H1 (cell line): ENCODE data around the gene TGM3. TPM values are rescaled to one million over a fixed set of nuclear protein-coding genes. Genes with fewer than 3 reads are reported as not detected.

Source experiments
- EGR1 ChIP-seq: IDR thresholded peaks from 2 replicates; pipeline ENCODE4 v1.6.1; 2011; ENCODE audit warnings: low read depth, low read length, borderline replicate concordance
- FOSL1 ChIP-seq: IDR thresholded peaks from 2 replicates; pipeline ENCODE4 v1.6.1; 2011; ENCODE audit warnings: mild to moderate bottlenecking, low read depth, low read length, moderate library complexity; ENCODE audit not compliant: insufficient read depth
- MAX ChIP-seq: IDR thresholded peaks from 2 replicates; pipeline ENCODE4 v1.6.1; 2012; ENCODE audit warnings: inconsistent platforms
- RBBP5 ChIP-seq: IDR thresholded peaks from 2 replicates; pipeline ENCODE4 v1.7.1; 2012; ENCODE audit warnings: low read depth, mild to moderate bottlenecking, inconsistent platforms, low read length, moderate library complexity, borderline replicate concordance
- SP2 ChIP-seq: IDR thresholded peaks from 2 replicates; pipeline ENCODE4 v1.6.1; 2012; ENCODE audit warnings: mild to moderate bottlenecking, low read length, inconsistent platforms
- USF2 ChIP-seq: IDR thresholded peaks from 2 replicates; pipeline ENCODE4 v1.6.1; 2011; ENCODE audit warnings: low read length, improper control_type of control experiment
- polyA plus RNA-seq, 7 experiments: library from polyadenylated mRNA; depleted of rRNA in 3 of 7; stranded (reverse) in 5 of 7; unstranded in 2 of 7; fragments of >200 nt in 5 of 7; fragments of 200-250 nt in 2 of 7; gene quantifications; 1 replicate in 5 of 7; 2 replicates in 1 of 7; 4 replicates in 1 of 7; pipeline versions ENCODE4 v1.2.1 to v1.2.3, GENCODE V29; 2011 to 2013; ENCODE audit warnings: missing spikeins in 2 of 7, mixed read lengths in 2 of 7
- total RNA-seq: library from RNA; stranded (reverse); fragmentation: NEBNext Ultra II Directional; extraction: Animal tissue kit (Norgen Biotek cat#: 25700); gene quantifications from 2 replicates; pipeline ENCODE4 v1.2.1, GENCODE V29; 2021

TGM3 gene
- total and polyA plus RNA-seq, 2 of the 8 experiments (the other 6 are each of a cell fraction or from before 2014, with no cell fraction given) = 0.12 TPM; not detected in 1

GRCh38 chr20:2299301-2299700 lies 3.5 kb downstream of the TGM3 start (continued):
- TF ChIP-seq USF2 (no peak), MAX (no peak), EGR1 (no peak), RBBP5 (no peak), SP2 (no peak), FOSL1 (no peak)
